ENCODE results near the gene PTPRG.

Gene PTPRG

GRCh38 chr3:62233065-62233464 is 671.7 kb downstream of the PTPRG start:
- no peak for ATAC-seq
- no peaks in the 10 kb centered on the region for H3K27me3 Mint-ChIP-seq
- no peak overlapping the region for H3K4me3 Mint-ChIP-seq
- H3K36me3 Mint-ChIP-seq (ENCODE audit: low read depth): no peaks in the 10 kb centered on the region
- no peak for DNase-seq
- no peaks in the 10 kb centered on the region for H3K9me3 Mint-ChIP-seq
- no peak overlapping the region for H3K27ac Mint-ChIP-seq
- H3K4me1 Mint-ChIP-seq: no peaks in the 10 kb centered on the region

GRCh38 chr3:62236016-62236415 is 674.6 kb downstream of the PTPRG start:
- Mint-ChIP-seq H3K36me3 (ENCODE audit: low read depth) (no peaks in the 10 kb centered on the region), H3K27ac (no peak overlapping the region), H3K4me3 (no peak overlapping the region), H3K4me1 (no peaks in the 10 kb centered on the region), H3K9me3 (no peaks in the 10 kb centered on the region), H3K27me3 (no peaks in the 10 kb centered on the region)
- no peak for DNase-seq
- ATAC-seq: no peak

DNA sequence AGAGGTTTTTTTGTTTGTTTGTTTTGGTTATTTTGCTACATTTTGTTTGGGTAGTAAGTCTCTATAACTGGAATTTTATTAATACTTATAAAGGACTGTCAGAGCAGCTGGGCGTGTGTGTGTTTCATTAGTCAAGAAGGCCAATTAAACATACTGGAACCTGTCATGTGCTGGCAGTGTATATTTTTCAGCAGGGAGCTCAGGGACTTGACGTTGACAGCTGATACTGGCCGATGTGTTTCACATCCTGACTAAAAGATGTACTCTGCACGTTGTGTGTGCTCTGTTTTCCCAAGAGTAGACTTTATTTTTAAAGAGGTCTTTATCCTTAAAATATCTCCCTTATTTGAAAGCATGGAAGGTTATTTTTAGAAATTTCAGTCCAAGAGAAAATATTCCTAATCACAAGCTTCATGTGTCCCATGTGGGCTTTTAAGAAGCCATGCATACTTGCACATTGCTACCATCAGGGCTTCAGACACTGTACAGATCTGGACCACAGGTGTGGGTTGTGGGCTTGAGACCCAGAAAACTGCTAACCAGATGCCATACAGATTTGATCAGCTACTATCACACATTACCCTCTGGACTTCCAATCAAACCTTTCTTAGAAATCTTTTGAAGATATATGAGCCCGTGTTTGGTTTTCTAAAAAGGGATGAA is 676.0 kb downstream of the PTPRG start:
- Mint-ChIP-seq H3K9me3 (no peaks in the 10 kb centered on the region), H3K4me3 (no peak overlapping the region), H3K27me3 (peaks cover 2% of the 10 kb centered on the region), H3K4me1 (no peaks in the 10 kb centered on the region), H3K27ac (no peak overlapping the region), H3K36me3 (ENCODE audit: low read depth) (no peaks in the 10 kb centered on the region)
- no peak for DNase-seq
- no peak for ATAC-seq

- H3K4me3 Mint-ChIP-seq: no peak overlapping the region
- H3K27me3 Mint-ChIP-seq: peaks cover 2% of the 10 kb centered on the region
- no peak for DNase-seq
- no peaks in the 10 kb centered on the region for H3K9me3 Mint-ChIP-seq
- H3K4me1 Mint-ChIP-seq: no peaks in the 10 kb centered on the region
- no peaks in the 10 kb centered on the region for H3K36me3 Mint-ChIP-seq (ENCODE audit: low read depth)
- no peak for ATAC-seq
- no peak overlapping the region for H3K27ac Mint-ChIP-seq
Measured at GRCh38 chr3:62238003-62238402, 676.6 kb downstream of the PTPRG start.

- ATAC-seq (no peak), DNase-seq (no peak)
- H3K9me3 Mint-ChIP-seq: no peaks in the 10 kb centered on the region
- no peaks in the 10 kb centered on the region for H3K4me1 Mint-ChIP-seq
- peaks cover 2% of the 10 kb centered on the region for H3K27me3 Mint-ChIP-seq
- no peaks in the 10 kb centered on the region for H3K36me3 Mint-ChIP-seq (ENCODE audit: low read depth)
- H3K27ac Mint-ChIP-seq: no peak overlapping the region
- H3K4me3 Mint-ChIP-seq: no peak overlapping the region
Measured at GRCh38 chr3:62238431-62238830, 677.1 kb downstream of the PTPRG start.

- no peaks in the 10 kb centered on the region for H3K9me3 Mint-ChIP-seq
- H3K4me1 Mint-ChIP-seq: no peaks in the 10 kb centered on the region
- H3K36me3 Mint-ChIP-seq (ENCODE audit: low read depth): no peaks in the 10 kb centered on the region
- H3K27ac Mint-ChIP-seq: no peak overlapping the region
- H3K4me3 Mint-ChIP-seq: no peak overlapping the region
- H3K27me3 Mint-ChIP-seq: peaks cover 2% of the 10 kb centered on the region
- ATAC-seq (no peak), DNase-seq (no peak)
Measured at GRCh38 chr3:62241279-62241678, 679.9 kb downstream of the PTPRG start.

DNA sequence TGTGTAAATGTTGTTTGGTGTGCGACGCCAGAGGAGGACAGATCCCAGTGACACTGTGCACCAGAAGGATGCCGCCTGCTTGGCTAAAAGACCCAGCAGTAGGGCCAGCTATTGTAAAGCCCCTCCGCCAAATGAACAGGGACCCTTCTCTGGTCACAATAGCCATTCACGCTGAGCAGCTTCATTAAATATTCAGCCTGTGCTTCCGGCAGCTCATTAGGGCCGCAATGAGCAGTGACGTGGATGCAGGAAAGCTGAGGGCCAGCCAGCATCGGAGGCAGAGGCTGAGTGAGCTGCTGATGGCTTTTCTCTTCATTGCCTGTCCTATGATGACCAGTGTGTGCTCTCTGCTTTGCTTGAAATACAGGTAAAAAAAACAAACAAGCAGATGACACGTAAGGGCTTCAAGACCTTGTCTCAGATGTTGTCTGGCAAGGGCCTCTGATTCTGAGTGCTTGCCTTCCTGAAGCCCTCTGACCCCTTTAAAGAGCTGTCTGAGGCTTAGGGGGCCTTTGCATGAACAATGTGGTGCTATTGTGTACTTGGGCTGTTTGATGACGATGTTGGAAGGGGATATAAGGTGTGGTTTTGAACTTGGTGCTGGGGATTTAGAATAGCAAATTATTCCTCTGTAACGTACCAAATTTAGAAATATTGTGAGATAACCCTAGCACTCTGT is 681.6 kb downstream of the PTPRG start:
- peaks cover 5% of the 10 kb centered on the region for H3K27me3 Mint-ChIP-seq
- no peaks in the 10 kb centered on the region for H3K9me3 Mint-ChIP-seq
- ATAC-seq: no peak
- no peak for DNase-seq
- no peak overlapping the region for H3K27ac Mint-ChIP-seq
- no peaks in the 10 kb centered on the region for H3K36me3 Mint-ChIP-seq (ENCODE audit: low read depth)
- H3K4me3 Mint-ChIP-seq: no peak overlapping the region
- no peaks in the 10 kb centered on the region for H3K4me1 Mint-ChIP-seq

DNA sequence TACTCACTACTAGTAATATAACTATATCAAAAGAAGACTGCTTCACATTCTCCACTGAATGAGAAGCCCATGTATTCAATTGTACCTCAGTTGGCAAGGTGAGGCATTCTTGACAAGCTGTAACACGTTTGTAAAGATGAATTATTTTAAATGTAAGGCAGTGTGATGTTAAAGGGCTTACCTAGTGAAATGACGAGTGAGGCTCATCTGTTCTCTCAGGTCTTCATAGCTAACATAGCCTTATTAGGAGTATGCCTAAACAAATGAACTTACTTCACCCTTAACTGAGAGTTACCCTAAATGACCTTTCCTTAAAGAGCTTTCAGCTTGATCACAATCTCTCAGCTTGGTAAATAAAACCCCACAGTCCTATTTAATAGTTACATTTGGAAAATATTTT is 684.7 kb downstream of the PTPRG start:
- ATAC-seq: no peak
- H3K4me3 Mint-ChIP-seq: no peak overlapping the region

GRCh38 chr3:62246985-62247384 is 685.6 kb downstream of the PTPRG start:
- Mint-ChIP-seq H3K4me1 (no peaks in the 10 kb centered on the region), H3K36me3 (ENCODE audit: low read depth) (no peaks in the 10 kb centered on the region), H3K27ac (no peak overlapping the region), H3K4me3 (no peak overlapping the region), H3K27me3 (peaks cover 3% of the 10 kb centered on the region), H3K9me3 (no peaks in the 10 kb centered on the region)
- DNase-seq: no peak
- ATAC-seq: no peak

More for the DNA sequence above, 684.7 kb downstream of the PTPRG start:
- H3K9me3 Mint-ChIP-seq: no peaks in the 10 kb centered on the region
- H3K27me3 Mint-ChIP-seq: peaks cover 5% of the 10 kb centered on the region
- DNase-seq: no peak
- H3K27ac Mint-ChIP-seq: no peak overlapping the region
- no peaks in the 10 kb centered on the region for H3K4me1 Mint-ChIP-seq
- H3K36me3 Mint-ChIP-seq (ENCODE audit: low read depth): no peaks in the 10 kb centered on the region

DNA sequence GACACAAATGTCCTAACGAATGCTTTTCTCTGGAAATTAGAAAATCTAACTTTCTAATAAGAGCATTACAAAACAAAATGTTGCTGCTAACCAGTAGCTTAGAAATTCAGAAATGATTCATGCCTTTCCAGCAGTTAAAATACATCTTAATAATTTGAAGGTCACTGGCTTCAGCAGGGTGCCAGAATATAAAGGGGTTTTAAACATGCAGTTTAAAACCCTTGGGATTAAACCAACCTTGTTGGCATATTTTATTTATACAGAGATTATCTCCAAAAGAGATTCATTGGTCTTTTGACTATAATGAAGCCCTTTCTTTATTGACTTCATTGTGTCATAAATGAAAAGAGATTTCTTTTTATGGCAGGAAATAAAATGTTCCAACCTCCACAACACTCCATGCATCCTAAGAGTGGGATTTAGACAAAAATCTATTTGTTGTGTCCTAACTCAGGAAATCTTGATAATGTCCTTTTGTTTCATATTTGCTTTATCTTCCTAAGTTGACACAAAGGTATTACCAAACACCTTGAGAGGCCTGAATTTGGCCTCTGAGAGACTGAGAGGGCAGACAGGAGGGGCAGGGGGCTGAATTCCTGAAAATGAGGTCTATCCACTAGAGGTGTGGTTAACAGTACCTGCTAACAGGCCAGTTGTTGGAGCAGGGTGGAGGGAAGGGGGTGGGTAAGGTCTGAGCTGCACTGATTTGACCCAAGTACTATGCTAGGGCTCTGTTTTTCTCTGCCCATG is 687.5 kb downstream of the PTPRG start:
- H3K9me3 Mint-ChIP-seq: no peaks in the 10 kb centered on the region
- ATAC-seq (no peak), DNase-seq (no peak)
- no peaks in the 10 kb centered on the region for H3K36me3 Mint-ChIP-seq (ENCODE audit: low read depth)
- H3K27me3 Mint-ChIP-seq: peaks cover 5% of the 10 kb centered on the region
- no peak overlapping the region for H3K27ac Mint-ChIP-seq
- H3K4me1 Mint-ChIP-seq: no peaks in the 10 kb centered on the region
- no peak overlapping the region for H3K4me3 Mint-ChIP-seq

GRCh38 chr3:62249484-62249776 is 688.1 kb downstream of the PTPRG start:
- no peak for ATAC-seq
- no peak for DNase-seq
- H3K27ac Mint-ChIP-seq: no peak overlapping the region
- H3K27me3 Mint-ChIP-seq: peaks cover 7% of the 10 kb centered on the region
- H3K4me1 Mint-ChIP-seq: no peaks in the 10 kb centered on the region
- no peaks in the 10 kb centered on the region for H3K36me3 Mint-ChIP-seq (ENCODE audit: low read depth)
- H3K9me3 Mint-ChIP-seq: no peaks in the 10 kb centered on the region
- H3K4me3 Mint-ChIP-seq: no peak overlapping the region

DNA sequence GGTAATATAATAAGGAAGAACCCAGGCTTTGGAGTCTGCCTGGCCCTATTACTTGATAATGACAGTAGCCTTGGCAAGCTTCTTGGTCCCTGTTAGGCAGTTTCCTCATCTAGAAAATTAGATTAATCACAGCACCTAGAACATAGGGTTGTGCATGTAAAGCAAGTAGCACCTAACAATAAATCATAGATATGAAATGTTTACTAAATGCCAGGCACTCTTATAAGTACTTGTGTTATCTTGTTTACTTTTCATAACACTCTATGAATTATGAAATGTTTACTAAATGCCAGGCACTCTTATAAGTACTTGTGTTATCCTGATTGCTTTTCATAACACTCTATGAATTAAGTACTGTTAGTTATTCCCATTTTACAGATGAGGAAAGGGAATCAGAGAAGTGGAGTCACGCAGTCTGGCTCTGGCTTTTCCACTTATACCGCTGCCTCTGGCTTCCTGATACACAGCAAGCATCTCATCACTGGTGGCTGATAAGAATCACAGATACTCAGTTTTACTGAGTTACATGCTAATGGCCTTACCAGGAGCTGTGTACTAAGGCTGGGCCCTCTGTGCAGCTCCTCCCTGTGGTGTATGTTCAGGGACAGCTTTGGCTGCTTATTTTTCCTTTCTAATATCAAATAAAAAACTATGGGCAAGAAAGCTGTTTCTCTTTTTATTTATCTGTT is 688.6 kb downstream of the PTPRG start:
- no peak overlapping the region for H3K27ac Mint-ChIP-seq
- no peaks in the 10 kb centered on the region for H3K4me1 Mint-ChIP-seq
- ATAC-seq (no peak), DNase-seq (no peak)
- no peaks in the 10 kb centered on the region for H3K9me3 Mint-ChIP-seq
- no peaks in the 10 kb centered on the region for H3K36me3 Mint-ChIP-seq (ENCODE audit: low read depth)
- H3K27me3 Mint-ChIP-seq: peaks cover 7% of the 10 kb centered on the region
- H3K4me3 Mint-ChIP-seq: no peak overlapping the region

GRCh38 chr3:62252438-62253157 is 691.2 kb downstream of the PTPRG start:
- ATAC-seq (no peak), DNase-seq (no peak)
- H3K36me3 Mint-ChIP-seq (ENCODE audit: low read depth): no peaks in the 10 kb centered on the region
- no peak overlapping the region for H3K27ac Mint-ChIP-seq
- H3K27me3 Mint-ChIP-seq: peaks cover 3% of the 10 kb centered on the region
- H3K9me3 Mint-ChIP-seq: no peaks in the 10 kb centered on the region
- H3K4me3 Mint-ChIP-seq: no peak overlapping the region
- H3K4me1 Mint-ChIP-seq: no peaks in the 10 kb centered on the region

DNA sequence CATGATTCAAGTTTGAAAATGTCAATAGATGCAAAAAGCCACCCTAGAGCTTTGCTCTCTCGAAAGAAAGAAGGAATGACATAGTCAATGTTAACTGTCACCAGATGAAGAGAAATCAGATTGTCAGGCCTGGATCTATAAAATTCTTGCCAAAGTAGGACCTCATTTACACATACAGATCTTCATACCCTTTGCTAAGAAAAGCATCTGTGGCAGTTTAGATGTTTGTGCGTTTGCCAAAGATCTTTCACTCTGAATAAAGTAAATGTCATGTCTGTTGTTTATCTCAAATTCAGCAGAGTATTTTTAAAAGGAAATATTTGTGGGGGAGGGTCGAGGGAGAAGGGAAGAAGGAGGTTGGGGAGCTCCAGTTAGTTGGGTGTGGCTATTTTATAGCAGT is 692.6 kb downstream of the PTPRG start:
- H3K9me3 Mint-ChIP-seq: no peaks in the 10 kb centered on the region
- no peaks in the 10 kb centered on the region for H3K4me1 Mint-ChIP-seq
- peaks cover 3% of the 10 kb centered on the region for H3K27me3 Mint-ChIP-seq
- H3K36me3 Mint-ChIP-seq (ENCODE audit: low read depth): no peaks in the 10 kb centered on the region
- DNase-seq (no peak), ATAC-seq (no peak)
- no peak overlapping the region for H3K4me3 Mint-ChIP-seq
- H3K27ac Mint-ChIP-seq: no peak overlapping the region

Data from activated naive CD8-positive, alpha-beta T cell treated with anti-CD3 and anti-CD28 coated beads, Interleukin-2, amount 50 U/mL, for 24 hours (primary cell).